Effector CD8-positive, alpha-beta T cell (primary cell): ENCODE results near the gene RRP1B.
"Not testable (repeated sequence)": the region's sequence is repeated elsewhere in the genome, so short reads cannot be mapped to it uniquely, and the experiment has no call there.

Source experiments
- DNase-seq: peaks from one replicate; lab custom pipeline; 2025; lab: John Stamatoyannopoulos, UW

Gene RRP1B

GRCh38 chr21:43667191-43667904, 8.0 kb downstream of the RRP1B start:
- DNase-seq, result no peak

- no peak for DNase-seq
These were observed 10.7 kb downstream of the RRP1B start for GRCh38 chr21:43669828-43670605.

- no peak for DNase-seq
These were observed 16.5 kb downstream of the RRP1B start for GRCh38 chr21:43675871-43676270.

- DNase-seq, result no peak
These were observed 17.0 kb downstream of the RRP1B start for GRCh38 chr21:43676391-43676790.

GRCh38 chr21:43679951-43680350, 20.6 kb downstream of the RRP1B start:
- no peak for DNase-seq

GRCh38 chr21:43680421-43680820, 21.1 kb downstream of the RRP1B start:
- DNase-seq, result not testable (repeated sequence)

- DNase-seq, result no peak
These were observed 22.3 kb downstream of the RRP1B start for GRCh38 chr21:43681650-43682049.

- no peak for DNase-seq
These were observed 25.1 kb downstream of the RRP1B start for GRCh38 chr21:43684424-43684823.

GRCh38 chr21:43686811-43687565, 27.6 kb downstream of the RRP1B start:
- no peak for DNase-seq

GRCh38 chr21:43687566-43688399, 28.4 kb downstream of the RRP1B start:
- no peak for DNase-seq

GRCh38 chr21:43688906-43689305, 29.5 kb downstream of the RRP1B start:
- no peak for DNase-seq

GRCh38 chr21:43689556-43690337, 30.4 kb downstream of the RRP1B start:
- no peak for DNase-seq

GRCh38 chr21:43690346-43690745, 31.0 kb downstream of the RRP1B start:
- DNase-seq, result no peak

GRCh38 chr21:43691086-43691795, 31.9 kb downstream of the RRP1B start:
- DNase-seq, result no peak

GRCh38 chr21:43691801-43692200, 32.4 kb downstream of the RRP1B start:
- no peak for DNase-seq

- no peak for DNase-seq
These were observed 33.6 kb downstream of the RRP1B start for GRCh38 chr21:43692949-43693348.

GRCh38 chr21:43693981-43694380, 34.6 kb downstream of the RRP1B start:
- DNase-seq, result no peak

- DNase-seq, result no peak
These were observed 35.2 kb downstream of the RRP1B start for GRCh38 chr21:43694437-43695079.

- no peak for DNase-seq
These were observed 36.9 kb downstream of the RRP1B start for GRCh38 chr21:43696214-43696613.
